ENCODE measurements around the gene ZNF280C. TPM values are rescaled to one million over a fixed set of nuclear protein-coding genes. Genes with fewer than 3 reads are reported as not detected.

The ZNF280C gene
- total and polyA plus RNA-seq, 10 donors: 1.3 to 6.8 (median 5.0) TPM

GRCh38 chrX:130179579-130180215 lies 89.0 kb downstream of the ZNF280C start:
- no peaks in the 10 kb centered on the region for H3K9me3 ChIP-seq
- 36 to 57% (median 44%) methylated on average over 7 of the region's 7 CpGs for WGBS, 5 donors
- TF ChIP-seq CTCF (IDR thresholded peaks at IDR 0.05 in 8 of 11, conservative IDR thresholded peaks at IDR 0.05 in 3 of 11): no peak
- TF ChIP-seq POLR2A (IDR thresholded peaks at IDR 0.05): no peak
- TF ChIP-seq POLR2AphosphoS5 (IDR thresholded peaks at IDR 0.05): no peak
- H3K4me1 ChIP-seq: peaks cover 0 to 50% (median 17%) of the 10 kb centered on the region in 6 donors
- H3K4me3 ChIP-seq: no peak overlapping the region
- intact Hi-C loops (cut with DNase I; ENCODE audit: low total_unique reads): no loop called here
- H3K27ac ChIP-seq: no peak overlapping the region
- DNase-seq: no peak
- no peaks in the 10 kb centered on the region for H3K27me3 ChIP-seq (replicated peaks in 1 of 7)
- H3K36me3 ChIP-seq: peaks cover 0 to 4% (median 0%) of the 10 kb centered on the region in 6 donors

GRCh38 chrX:130179170-130179569 lies 89.5 kb downstream of the ZNF280C start:
- Histone ChIP-seq H3K4me3 (no peak overlapping the region), H3K4me1 (peaks cover 0 to 50% (median 20%) of the 10 kb centered on the region in 6 donors), H3K9me3 (no peaks in the 10 kb centered on the region), H3K27ac (no peak overlapping the region), H3K27me3 (replicated peaks in 1 of 7) (no peaks in the 10 kb centered on the region), H3K36me3 (no peaks in the 10 kb centered on the region)
- intact Hi-C loops (cut with DNase I; ENCODE audit: low total_unique reads): no loop called here
- TF ChIP-seq POLR2A (IDR thresholded peaks at IDR 0.05) (no peak), CTCF (IDR thresholded peaks at IDR 0.05 in 8 of 11, conservative IDR thresholded peaks at IDR 0.05 in 3 of 11) (no peak), POLR2AphosphoS5 (IDR thresholded peaks at IDR 0.05) (no peak)
- WGBS, 5 donors: 71 to 80% (median 75%) methylated on average over 4 to 5 of the region's 5 CpGs
- DNase-seq: no peak

GRCh38 chrX:130176942-130177341 lies 91.8 kb downstream of the ZNF280C start:
- intact Hi-C loops (cut with DNase I; ENCODE audit: low total_unique reads): no loop called here
- no peak for DNase-seq
- 66 to 87% (median 80%) methylated on average over 4 of the region's 4 CpGs for WGBS, 5 donors

More at GRCh38 chrX:130176942-130177341, 91.8 kb downstream of the ZNF280C start:
- H3K4me3 ChIP-seq: no peak overlapping the region
- H3K27ac ChIP-seq: no peak overlapping the region
- no peaks in the 10 kb centered on the region for H3K9me3 ChIP-seq
- peaks cover 0 to 2% (median 0%) of the 10 kb centered on the region in 7 donors for H3K27me3 ChIP-seq (replicated peaks in 1 of 7)
- H3K4me1 ChIP-seq: peaks cover 3 to 61% (median 34%) of the 10 kb centered on the region in 6 donors
- H3K36me3 ChIP-seq: no peaks in the 10 kb centered on the region
- TF ChIP-seq CTCF (IDR thresholded peaks at IDR 0.05 in 8 of 11, conservative IDR thresholded peaks at IDR 0.05 in 3 of 11) (no peak), POLR2A (IDR thresholded peaks at IDR 0.05) (no peak), POLR2AphosphoS5 (IDR thresholded peaks at IDR 0.05) (no peak)

Measured in spleen (tissue), 11 donors.